Activated naive CD4-positive, alpha-beta T cell treated with anti-CD3 and anti-CD28 coated beads, Interleukin-2, amount 50 U/mL, for 72 hours (primary cell): ENCODE measurements around the gene MBD1. TPM values are rescaled to one million over a fixed set of nuclear protein-coding genes. Genes with fewer than 3 reads are reported as not detected.
"Not testable (repeated sequence)": the region's sequence is repeated elsewhere in the genome, so short reads cannot be mapped to it uniquely, and the experiment has no call there.

ENCODE experiments used
- ATAC-seq, 2 donors: fragments of 150-1000 bp; cut with Tn5 transposase; 2 replicates each; pipeline ENCODE4 v1.10.0; 2021; ENCODE audit warnings: mild to moderate bottlenecking in 2 of 2, moderate library complexity in 2 of 2
- DNase-seq, 2 donors: peaks; one replicate each; pipeline ENCODE4 v3.0.0; 2021 to 2022; ENCODE audit warnings: low spot score in 2 of 2
- H3K27ac Mint-ChIP-seq, 2 donors: one replicate each; pipeline ENCODE4 v1.8.0; 2022; ENCODE audit warnings: mild to moderate bottlenecking in 2 of 2, mixed read lengths in 2 of 2
- H3K36me3 Mint-ChIP-seq, 2 donors: one replicate each; pipeline ENCODE4 v1.8.0; 2022; ENCODE audit warnings: mixed read lengths in 2 of 2
- H3K9me3 Mint-ChIP-seq, 2 donors: one replicate each; pipeline ENCODE4 v1.8.0; 2022; ENCODE audit warnings: mixed read lengths in 2 of 2
- total RNA-seq, 2 donors: library from RNA; stranded (reverse); gene quantifications; one replicate each; pipeline ENCODE4 v1.2.3, GENCODE V29; 2022

Gene MBD1
- total RNA-seq, 2 donors from 2014 or later: 79.7 to 123 TPM

DNA sequence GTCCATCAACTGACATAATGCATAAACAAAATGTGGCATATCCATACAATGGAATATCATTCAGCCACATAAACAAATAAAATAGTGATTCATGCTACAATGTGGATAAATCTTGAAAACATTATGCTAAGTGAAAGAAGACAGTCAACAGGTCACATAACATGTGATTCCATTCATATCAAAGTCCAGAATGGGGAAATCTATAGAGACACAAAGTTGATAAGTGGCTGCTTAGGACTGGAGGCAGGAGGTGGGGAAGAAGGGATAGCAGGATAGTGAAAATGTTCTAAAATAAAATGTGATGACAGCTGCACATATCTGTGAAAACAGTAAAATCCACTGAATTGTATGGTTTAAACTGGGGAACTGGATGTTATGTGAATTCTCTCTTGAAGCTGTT is 33.8 kb downstream of the MBD1 start:
- Mint-ChIP-seq H3K36me3 (peaks cover 0 to 11% of the 10 kb centered on the region in 2 donors), H3K9me3 (no peaks in the 10 kb centered on the region), H3K27ac (no peak overlapping the region)
- ATAC-seq (no peak), DNase-seq (no peak)

DNA sequence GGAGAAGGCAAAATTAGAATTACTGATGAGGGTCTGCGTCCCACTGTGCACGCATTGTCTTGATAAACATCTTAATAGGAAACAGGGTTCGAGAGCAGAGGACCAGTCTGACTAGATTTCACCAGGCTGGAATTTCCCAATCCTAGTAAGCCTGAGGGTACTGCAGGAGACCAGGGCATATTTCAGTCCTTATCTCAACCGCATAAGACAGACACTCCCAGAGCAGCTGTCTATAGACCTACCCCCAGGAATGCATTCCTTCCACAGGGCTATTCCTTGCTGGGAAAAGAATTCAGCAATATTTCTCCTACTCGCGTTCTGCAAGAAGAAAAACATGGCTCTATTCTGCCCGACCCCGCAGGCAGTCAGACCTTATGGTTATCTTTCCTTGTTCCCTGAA is 39.6 kb downstream of the MBD1 start:
- not testable (repeated sequence) for ATAC-seq, DNase-seq, H3K27ac Mint-ChIP-seq
- Mint-ChIP-seq H3K36me3 (peaks cover 12 to 20% of the 10 kb centered on the region in 2 donors), H3K9me3 (peaks cover 15% of the 10 kb centered on the region in 2 donors)

DNA sequence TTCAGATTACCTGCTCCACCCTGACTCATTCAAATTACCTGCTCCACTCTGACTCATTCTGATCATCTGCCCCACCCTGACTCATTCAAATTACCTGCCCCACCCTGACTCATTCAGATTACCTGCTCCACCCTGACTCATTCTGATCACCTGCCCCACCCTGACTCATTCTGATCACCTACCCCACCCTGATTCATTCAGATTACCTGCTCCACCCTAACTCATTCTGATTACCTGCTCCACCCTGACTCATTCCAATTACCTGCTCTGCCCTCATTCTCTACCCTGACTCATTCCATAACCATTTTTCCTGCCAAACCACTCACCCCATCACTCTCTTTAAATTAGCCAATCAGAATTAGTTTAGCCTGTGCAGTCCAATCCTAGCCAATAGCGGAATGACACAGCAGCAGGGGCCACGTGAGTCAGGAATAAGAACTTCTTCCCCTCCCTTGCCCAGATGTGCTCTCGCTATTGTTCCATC is 41.2 kb downstream of the MBD1 start:
- DNase-seq (peak; percentile 5 to 61), ATAC-seq (peak; percentile 87 to 91)
- Mint-ChIP-seq H3K9me3 (peaks cover 15% of the 10 kb centered on the region in 2 donors), H3K27ac (peak overlapping the region in 1 of 2 donors; percentile 7), H3K36me3 (peaks cover 12 to 20% of the 10 kb centered on the region in 2 donors)

DNA sequence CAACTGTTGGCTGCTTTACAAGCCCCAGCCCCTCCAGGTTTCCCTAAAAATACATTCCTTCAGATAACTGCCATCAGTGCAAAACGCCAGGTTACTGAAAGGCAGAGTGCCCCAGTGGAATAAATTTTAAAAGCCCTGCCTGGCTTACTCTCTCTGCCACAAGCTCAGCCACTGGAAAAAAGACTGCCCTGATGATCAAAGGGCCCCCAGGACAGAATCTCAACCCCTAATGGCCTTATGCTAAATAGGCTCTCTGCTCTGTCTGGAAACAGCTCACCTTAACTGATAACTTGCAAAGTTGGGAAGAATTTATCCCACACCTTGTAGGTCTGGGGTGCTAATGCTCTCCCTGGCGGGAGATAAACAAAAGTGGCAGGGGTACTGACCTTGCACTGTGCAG is 48.9 kb downstream of the MBD1 start:
- no peak overlapping the region for H3K27ac Mint-ChIP-seq
- no peak for DNase-seq
- no peaks in the 10 kb centered on the region for H3K9me3 Mint-ChIP-seq
- no peak for ATAC-seq
- no peaks in the 10 kb centered on the region for H3K36me3 Mint-ChIP-seq

DNA sequence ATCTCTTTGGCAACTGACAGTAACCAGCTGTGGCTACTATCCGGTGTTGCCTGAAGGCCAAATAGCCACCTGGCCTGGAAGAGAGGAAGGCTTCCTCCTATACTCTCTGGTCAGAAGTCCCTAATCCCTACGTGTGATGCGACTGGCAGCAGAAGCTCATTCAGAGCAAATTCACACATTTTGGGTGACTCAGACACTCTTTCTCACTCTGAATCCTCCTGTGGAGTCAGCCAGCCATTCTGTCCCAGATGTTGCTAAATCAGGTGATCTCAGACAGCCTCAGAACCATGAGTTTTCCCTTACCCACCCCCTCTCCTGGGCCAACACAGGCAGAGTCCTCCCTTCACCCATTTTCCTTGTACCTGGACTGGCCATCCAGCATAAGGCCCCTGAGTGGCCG is 49.7 kb downstream of the MBD1 start:
- DNase-seq: peak in 1 of 2 donors; percentile 37
- H3K27ac Mint-ChIP-seq: peak overlapping the region in 1 of 2 donors; percentile 30

DNA sequence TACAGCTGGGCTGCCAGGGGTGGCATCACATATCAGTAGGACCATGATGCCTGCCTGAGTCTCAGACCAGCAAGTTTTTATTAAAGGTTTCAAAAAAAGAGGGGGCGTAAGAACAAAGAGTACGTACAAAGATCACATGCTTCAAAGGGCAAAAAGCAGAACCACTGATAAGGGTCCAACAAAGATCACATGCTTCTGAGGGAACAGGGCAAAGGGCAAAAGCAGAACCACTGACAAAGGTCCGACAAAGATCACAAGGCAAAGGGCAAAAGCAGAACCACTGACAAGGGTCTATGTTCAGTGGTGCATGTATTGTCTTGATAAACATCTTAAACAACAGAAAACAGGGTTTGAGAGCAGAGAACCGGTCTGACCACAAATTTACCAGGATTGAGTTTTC is 61.1 kb downstream of the MBD1 start:
- not testable (repeated sequence) for H3K9me3 Mint-ChIP-seq, DNase-seq, ATAC-seq, H3K27ac Mint-ChIP-seq
- peaks cover 8 to 12% of the 10 kb centered on the region in 2 donors for H3K36me3 Mint-ChIP-seq

More for the DNA sequence above, 49.7 kb downstream of the MBD1 start:
- no peaks in the 10 kb centered on the region for H3K9me3 Mint-ChIP-seq
- ATAC-seq: peak; percentile 93 to 99
- H3K36me3 Mint-ChIP-seq: no peaks in the 10 kb centered on the region

Other genes starting within 250 kb of the MBD1 start
- gene MYO5B, start 86.4 kb downstream of the MBD1 start, total RNA-seq: under 1 TPM; 0.27 to 0.41 TPM
- 1 to 10 TPM in 1 of 2 donors, under 1 TPM in 1; 0.82 to 2.2 TPM for gene CFAP53, start 15.0 kb downstream of the MBD1 start, total RNA-seq
- gene CXXC1, start 6.2 kb upstream of the MBD1 start, total RNA-seq: 100 to 1,000 TPM in 1 of 2 donors, 10 to 100 TPM in 1; 88.9 to 177 TPM
- gene SKA1, start 93.5 kb upstream of the MBD1 start, total RNA-seq: 10 to 100 TPM; 34.6 to 55.4 TPM